A204.1 (cell line): ENCODE measurements around the gene ANKRD11.

ENCODE experiments used
- FAIRE-seq: peaks from 2 replicates; lab custom pipeline; 2012; peaks lifted over from hg19 to GRCh38; lab: Jason Lieb, UNC

ANKRD11 gene

GRCh38 chr16:89232107-89232506 lies 258.3 kb downstream of the ANKRD11 start:
- FAIRE-seq: no peak

- no peak for FAIRE-seq
Observed at GRCh38 chr16:89230255-89230654, 260.1 kb downstream of the ANKRD11 start.

DNA sequence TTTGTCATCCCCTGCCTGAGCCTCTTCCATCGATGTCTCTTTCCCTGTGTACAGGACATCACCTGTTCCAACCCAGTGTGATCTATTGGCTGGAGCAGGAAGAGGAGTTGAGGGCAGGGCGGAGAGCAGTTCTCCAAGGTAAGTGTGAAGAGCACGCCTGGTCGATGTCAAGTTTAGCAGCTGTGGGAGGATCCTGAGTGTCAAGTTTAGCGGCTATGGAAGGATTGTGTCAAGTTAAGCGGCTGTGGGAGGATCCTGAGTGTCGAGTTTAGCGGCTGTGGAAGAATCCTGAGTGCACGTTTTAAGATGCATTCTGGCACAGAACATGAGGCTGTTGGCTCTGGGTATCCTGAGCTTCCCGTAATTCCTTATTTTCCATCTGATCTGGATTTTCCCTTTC lies 265.7 kb downstream of the ANKRD11 start:
- FAIRE-seq: no peak

DNA sequence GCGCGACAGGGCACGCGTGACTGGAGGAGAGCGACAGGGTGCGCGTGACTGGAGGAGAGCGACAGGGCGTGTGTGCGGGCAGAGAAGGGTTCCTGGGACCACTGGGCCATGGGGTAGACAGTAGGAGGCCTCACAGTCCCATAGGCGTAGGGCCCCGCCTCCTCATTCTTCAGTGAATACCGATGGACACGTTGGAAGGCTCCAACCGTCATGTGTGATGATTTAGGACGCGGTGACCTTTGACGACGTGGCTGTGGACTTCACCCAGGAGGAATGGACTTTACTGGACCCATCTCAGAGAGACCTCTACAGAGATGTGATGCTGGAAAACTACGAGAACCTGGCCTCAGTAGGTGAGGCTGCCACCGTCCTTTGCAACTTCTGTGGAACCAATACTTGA lies 267.4 kb downstream of the ANKRD11 start:
- no peak for FAIRE-seq

- no peak for FAIRE-seq
Observed at GRCh38 chr16:89221604-89222003, 268.8 kb downstream of the ANKRD11 start.

DNA sequence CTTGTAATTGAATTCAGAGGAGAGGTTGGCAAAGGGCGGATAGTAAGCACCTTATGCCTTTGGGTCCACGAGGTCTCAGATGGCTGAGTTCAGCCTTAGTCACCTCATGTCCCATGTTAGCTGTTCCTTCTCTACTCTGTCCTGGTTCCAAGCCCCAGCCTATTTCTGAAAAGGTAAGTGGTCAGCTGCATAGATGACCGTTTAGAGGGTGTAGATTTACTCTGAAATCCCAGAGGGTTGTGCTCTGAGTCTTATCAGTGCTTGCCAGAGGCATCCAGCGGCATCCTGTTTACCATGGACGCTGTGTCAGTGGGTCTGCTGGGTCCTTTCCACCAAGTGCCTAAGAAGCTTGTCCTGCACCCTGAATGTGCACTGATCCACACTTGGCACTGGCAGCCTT lies 271.0 kb downstream of the ANKRD11 start:
- no peak for FAIRE-seq
